SU-DHL-6 (cell line): Measurements from ENCODE around the gene RGP1.

Experiments
- H2AFZ ChIP-seq: fragments of 200-600 bp; sonication (generic); 2 replicates; pipeline ENCODE4 v1.6.1; 2014; ENCODE audit warnings: low read depth, mild to moderate bottlenecking, moderate library complexity, mixed read lengths, antibody characterized with exemption, low read length; ENCODE audit not compliant: severe bottlenecking
- H3F3A ChIP-seq: fragments of 200-600 bp; shearing (Covaris generic); 2 replicates; pipeline ENCODE4 v1.6.0; 2016; ENCODE audit warnings: antibody characterized with exemption, mild to moderate bottlenecking; ENCODE audit not compliant: insufficient read depth
- H3K27ac ChIP-seq: fragments of 200-600 bp; sonication (generic); 2 replicates; pipeline ENCODE4 v1.5.1; 2016; ENCODE audit warnings: low read depth, mild to moderate bottlenecking, low read length, moderate library complexity, mixed read lengths
- H3K27me3 ChIP-seq: fragments of 200-600 bp; sonication (generic), shearing (Covaris generic); 2 replicates; pipeline ENCODE4 v1.6.0; 2014; ENCODE audit warnings: mild to moderate bottlenecking, low read length
- H3K36me3 ChIP-seq: fragments of 200-600 bp; sonication (generic); 2 replicates; pipeline ENCODE4 v1.6.1; 2014; ENCODE audit warnings: mild to moderate bottlenecking, low read length, mixed read lengths
- H3K4me2 ChIP-seq: fragments of 300-600, 200-600 bp; shearing (Covaris generic), sonication (generic); 2 replicates; pipeline ENCODE4 v1.6.0; 2014; ENCODE audit warnings: low read length, low read depth, mild to moderate bottlenecking; ENCODE audit not compliant: poor library complexity, severe bottlenecking
- H3K4me3 ChIP-seq: fragments of 200-600 bp; sonication (generic); 2 replicates; pipeline ENCODE4 v1.5.1; 2014; ENCODE audit warnings: antibody characterized with exemption, low read length, mild to moderate bottlenecking, mixed read lengths; ENCODE audit not compliant: insufficient read depth, poor library complexity, severe bottlenecking
- H3K79me2 ChIP-seq: fragments of 200-600 bp; sonication (generic); 2 replicates; pipeline ENCODE4 v1.6.1; 2014; ENCODE audit warnings: mild to moderate bottlenecking, low read length, moderate library complexity; ENCODE audit not compliant: insufficient read depth
- H3K9ac ChIP-seq: fragments of 200-600 bp; sonication (generic); 2 replicates; pipeline ENCODE4 v1.7.0; 2014; ENCODE audit warnings: mild to moderate bottlenecking, low read length
- H3K9me2 ChIP-seq: fragments of 200-600 bp; sonication (generic); replicated peaks from 2 replicates; pipeline ENCODE4 v1.6.1; 2014; ENCODE audit warnings: low read length; ENCODE audit not compliant: insufficient read depth
- H3K9me3 ChIP-seq: fragments of 200-600 bp; sonication (generic); 2 replicates; pipeline ENCODE4 v1.6.1; 2014; ENCODE audit warnings: low read length, mixed read lengths; ENCODE audit not compliant: insufficient read depth
- H4K20me1 ChIP-seq: fragments of 200-600 bp; sonication (generic); 2 replicates; pipeline ENCODE4 v1.6.1; 2014; ENCODE audit warnings: low read depth, mild to moderate bottlenecking, antibody characterized with exemption, low read length, moderate library complexity, mixed read lengths
- EZH2phosphoT487 ChIP-seq: fragments of 200-600 bp; sonication (generic), shearing (Covaris generic); conservative IDR thresholded peaks from 2 replicates; pipeline ENCODE4 v1.6.1; 2018; ENCODE audit warnings: mild to moderate bottlenecking, antibody characterized with exemption, low read length, moderate library complexity, mixed read lengths
- TF ChIP-seq, protein P1 (sequence below): fragments of 200-600 bp; sonication (generic); IDR thresholded peaks from one replicate; pipeline ENCODE4 v1.5.1; 2017; ENCODE audit warnings: antibody characterized with exemption, mild to moderate bottlenecking, low read length, moderate library complexity; ENCODE audit not compliant: insufficient read depth, poor library complexity, severe bottlenecking

The RGP1 gene

DNA sequence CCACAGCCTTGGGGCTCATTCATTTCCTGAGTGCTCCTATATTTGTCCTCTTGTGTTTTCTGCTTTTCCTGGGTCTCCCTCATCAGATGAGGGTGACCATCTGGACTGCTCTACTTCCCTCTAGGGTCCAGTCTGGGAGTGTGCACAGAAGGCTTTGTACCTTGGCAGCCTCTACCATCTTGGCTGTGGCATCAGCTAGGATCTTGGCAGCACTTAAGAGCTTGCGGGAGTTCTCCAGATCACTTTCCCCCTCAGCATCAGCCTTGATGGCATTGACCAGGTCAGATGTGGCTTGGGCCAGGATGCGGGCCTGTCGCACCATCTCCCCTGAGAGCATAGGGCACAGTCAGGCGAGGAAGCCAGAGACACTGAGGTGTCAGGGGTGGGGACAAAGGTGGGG, 32.9 kb upstream of the RGP1 start:
- H3K9ac ChIP-seq: no peak overlapping the region
- no peaks in the 10 kb centered on the region for H3F3A ChIP-seq

DNA sequence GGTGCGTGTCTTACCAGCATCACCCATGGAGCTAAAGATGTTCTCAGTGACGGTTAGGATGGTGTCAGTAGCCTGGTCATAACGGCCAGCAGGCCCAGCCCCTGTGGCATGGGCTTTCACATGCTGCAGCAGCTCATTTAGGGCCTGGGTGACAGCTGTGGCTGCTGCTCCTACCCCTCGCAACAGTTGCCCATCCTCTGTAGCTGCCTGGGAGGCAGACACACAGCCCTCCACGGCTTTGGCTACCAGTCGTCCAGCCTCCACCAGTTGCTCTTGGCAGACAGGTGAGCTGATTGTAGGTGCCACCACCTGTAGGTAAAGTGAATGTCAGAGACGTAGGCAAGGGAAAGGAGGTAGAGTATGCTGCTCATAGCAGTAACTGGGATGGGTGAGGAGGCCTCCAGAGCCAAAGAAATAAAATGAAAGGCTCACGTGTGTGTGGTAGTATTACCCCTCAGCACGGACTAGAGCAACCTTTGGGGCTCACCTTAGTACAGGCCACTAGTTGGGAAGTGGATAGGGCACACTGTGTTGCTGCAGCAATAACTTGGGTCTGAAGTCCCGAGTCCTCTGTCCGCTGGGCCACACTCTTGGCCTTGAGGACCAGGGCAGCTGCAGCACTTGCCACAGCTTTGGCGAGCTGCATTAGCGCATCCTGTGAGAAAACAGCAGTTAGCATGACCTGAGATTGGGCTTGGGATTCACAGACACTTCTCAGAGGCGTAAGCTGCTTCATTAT, 31.8 kb upstream of the RGP1 start:
- Histone ChIP-seq H3K27ac (no peak overlapping the region), H3K9me2 (no peaks in the 10 kb centered on the region), H3K9me3 (no peaks in the 10 kb centered on the region), H2AFZ (no peak overlapping the region), H3K27me3 (no peaks in the 10 kb centered on the region), H3K9ac (no peak overlapping the region), H4K20me1 (no peaks in the 10 kb centered on the region), H3K4me3 (no peak overlapping the region), H3K36me3 (peaks cover 10% of the 10 kb centered on the region; the same call in 1 of the 2 replicates), H3K4me2 (no peak overlapping the region), H3F3A (no peaks in the 10 kb centered on the region), H3K79me2 (no peaks in the 10 kb centered on the region)
- TF ChIP-seq EZH2phosphoT487: no peak
- TF ChIP-seq, protein P1, sequence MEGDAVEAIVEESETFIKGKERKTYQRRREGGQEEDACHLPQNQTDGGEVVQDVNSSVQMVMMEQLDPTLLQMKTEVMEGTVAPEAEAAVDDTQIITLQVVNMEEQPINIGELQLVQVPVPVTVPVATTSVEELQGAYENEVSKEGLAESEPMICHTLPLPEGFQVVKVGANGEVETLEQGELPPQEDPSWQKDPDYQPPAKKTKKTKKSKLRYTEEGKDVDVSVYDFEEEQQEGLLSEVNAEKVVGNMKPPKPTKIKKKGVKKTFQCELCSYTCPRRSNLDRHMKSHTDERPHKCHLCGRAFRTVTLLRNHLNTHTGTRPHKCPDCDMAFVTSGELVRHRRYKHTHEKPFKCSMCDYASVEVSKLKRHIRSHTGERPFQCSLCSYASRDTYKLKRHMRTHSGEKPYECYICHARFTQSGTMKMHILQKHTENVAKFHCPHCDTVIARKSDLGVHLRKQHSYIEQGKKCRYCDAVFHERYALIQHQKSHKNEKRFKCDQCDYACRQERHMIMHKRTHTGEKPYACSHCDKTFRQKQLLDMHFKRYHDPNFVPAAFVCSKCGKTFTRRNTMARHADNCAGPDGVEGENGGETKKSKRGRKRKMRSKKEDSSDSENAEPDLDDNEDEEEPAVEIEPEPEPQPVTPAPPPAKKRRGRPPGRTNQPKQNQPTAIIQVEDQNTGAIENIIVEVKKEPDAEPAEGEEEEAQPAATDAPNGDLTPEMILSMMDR: no peak

More for the DNA sequence above, 32.9 kb upstream of the RGP1 start:
- no peaks in the 10 kb centered on the region for H3K9me3 ChIP-seq
- TF ChIP-seq EZH2phosphoT487: no peak
- TF ChIP-seq, protein P1: no peak
- H2AFZ ChIP-seq: no peak overlapping the region
- H3K9me2 ChIP-seq: no peaks in the 10 kb centered on the region
- H3K27ac ChIP-seq: no peak overlapping the region
- H4K20me1 ChIP-seq: no peaks in the 10 kb centered on the region
- H3K27me3 ChIP-seq: no peaks in the 10 kb centered on the region
- peaks cover 10% of the 10 kb centered on the region; the same call in 1 of the 2 replicates for H3K36me3 ChIP-seq
- no peak overlapping the region for H3K4me3 ChIP-seq
- H3K4me2 ChIP-seq: no peak overlapping the region
- no peaks in the 10 kb centered on the region for H3K79me2 ChIP-seq

DNA sequence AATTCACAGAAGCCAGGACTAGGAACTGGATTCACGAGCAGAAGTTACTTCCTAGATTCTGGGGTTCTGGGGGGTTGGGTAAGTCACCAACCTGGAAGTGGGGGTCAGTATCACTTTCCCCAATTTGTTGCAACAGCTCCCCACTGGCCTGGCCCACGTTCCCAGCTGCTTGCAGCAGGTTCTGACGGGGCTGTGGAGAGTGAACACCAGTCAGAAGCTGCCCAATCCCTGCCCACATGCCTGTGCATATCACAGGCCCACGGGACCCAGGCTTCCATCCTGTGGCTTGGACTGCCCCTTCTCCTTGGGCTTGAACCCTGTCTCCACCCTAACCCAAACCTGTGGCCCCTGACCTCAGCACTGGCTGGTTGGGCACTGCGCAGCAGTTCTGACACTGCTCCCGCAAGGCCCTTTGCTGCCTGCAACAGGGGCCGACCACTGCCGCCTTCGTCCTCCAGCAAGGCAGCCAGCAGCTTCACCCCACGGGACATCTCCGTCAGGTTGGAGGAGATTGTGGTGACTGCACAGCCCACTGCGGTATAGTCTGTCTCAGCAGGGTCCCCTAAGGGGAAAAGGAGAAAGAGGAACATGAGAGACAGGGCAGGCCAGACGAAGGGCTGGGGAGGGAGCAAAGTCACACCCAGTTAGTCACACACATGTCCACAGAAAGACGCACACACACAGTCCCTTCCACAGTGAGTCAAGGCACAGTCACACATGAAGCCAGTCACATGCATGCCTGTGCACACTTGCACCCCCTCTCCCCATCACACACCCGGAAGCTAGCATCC, 30.2 kb upstream of the RGP1 start:
- H3K79me2 ChIP-seq: no peaks in the 10 kb centered on the region
- H3K4me3 ChIP-seq: no peak overlapping the region
- no peak overlapping the region for H3K27ac ChIP-seq
- no peaks in the 10 kb centered on the region for H3F3A ChIP-seq
- no peak overlapping the region for H2AFZ ChIP-seq
- no peaks in the 10 kb centered on the region for H3K9me2 ChIP-seq
- no peak overlapping the region for H3K4me2 ChIP-seq
- H3K27me3 ChIP-seq: no peaks in the 10 kb centered on the region
- no peak overlapping the region for H3K9ac ChIP-seq
- TF ChIP-seq, protein P1: no peak
- no peak for TF ChIP-seq EZH2phosphoT487
- no peaks in the 10 kb centered on the region for H3K9me3 ChIP-seq
- peaks cover 2% of the 10 kb centered on the region; the same call in 1 of the 2 replicates for H3K36me3 ChIP-seq
- H4K20me1 ChIP-seq: no peaks in the 10 kb centered on the region
